ENCODE measurements around the gene RAB40B. TPM values are rescaled to one million over a fixed set of nuclear protein-coding genes. Genes with fewer than 3 reads are reported as not detected.

The RAB40B gene
- total RNA-seq, 6 experiments from 2014 or later: 3.7 to 12.5 (median 9.3) TPM

DNA sequence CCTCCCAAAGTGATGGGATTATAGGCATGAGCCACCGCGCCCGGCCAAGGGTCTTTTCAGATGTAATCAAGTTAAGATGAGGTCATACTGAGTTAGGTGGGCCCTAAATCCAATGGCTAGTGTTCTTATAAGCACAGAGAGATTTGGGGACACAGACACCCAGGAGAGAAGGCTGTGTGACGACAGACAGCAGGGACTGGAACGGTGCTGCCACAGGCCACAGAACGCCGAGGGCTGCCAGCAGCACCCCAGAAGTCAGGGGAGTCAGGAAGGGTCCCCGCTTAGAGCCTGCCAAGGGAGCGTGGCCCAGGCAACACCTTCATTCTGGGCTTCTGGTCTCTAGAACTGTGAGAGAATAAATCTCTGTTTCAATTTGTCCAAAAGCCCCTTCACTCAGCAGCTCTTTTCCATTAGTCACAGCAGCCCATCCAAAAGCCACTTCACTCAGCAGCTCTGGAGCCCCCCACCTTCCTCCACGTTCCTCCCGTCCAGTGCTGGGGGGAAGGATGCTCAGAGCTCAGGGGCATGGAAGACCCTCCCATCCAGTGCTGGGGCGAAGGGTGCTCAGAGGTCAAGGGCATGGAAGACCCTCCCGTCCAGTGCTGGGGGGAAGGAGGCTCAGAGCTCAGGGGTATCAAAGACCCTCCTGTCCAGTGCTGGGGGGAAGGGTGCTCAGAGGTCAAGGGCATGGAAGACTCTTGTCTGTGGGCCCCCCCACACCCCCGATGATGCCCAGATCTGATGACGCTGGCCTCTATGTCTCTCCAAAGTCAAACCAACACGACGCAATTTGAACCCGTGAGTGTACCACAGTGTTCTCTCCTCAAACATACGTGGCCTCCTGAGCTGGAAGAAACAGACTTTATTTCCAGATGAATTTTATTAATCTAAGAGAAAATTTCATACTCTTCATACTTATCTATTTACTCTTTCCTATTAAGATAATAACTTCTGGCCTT, 11.9 kb downstream of the RAB40B start:
- no peaks in the 10 kb centered on the region for H3K27me3 ChIP-seq
- intact Hi-C loops (cut with DNase I): no loop called here
- H3K4me3 ChIP-seq: no peak overlapping the region
- TF ChIP-seq, protein P1, sequence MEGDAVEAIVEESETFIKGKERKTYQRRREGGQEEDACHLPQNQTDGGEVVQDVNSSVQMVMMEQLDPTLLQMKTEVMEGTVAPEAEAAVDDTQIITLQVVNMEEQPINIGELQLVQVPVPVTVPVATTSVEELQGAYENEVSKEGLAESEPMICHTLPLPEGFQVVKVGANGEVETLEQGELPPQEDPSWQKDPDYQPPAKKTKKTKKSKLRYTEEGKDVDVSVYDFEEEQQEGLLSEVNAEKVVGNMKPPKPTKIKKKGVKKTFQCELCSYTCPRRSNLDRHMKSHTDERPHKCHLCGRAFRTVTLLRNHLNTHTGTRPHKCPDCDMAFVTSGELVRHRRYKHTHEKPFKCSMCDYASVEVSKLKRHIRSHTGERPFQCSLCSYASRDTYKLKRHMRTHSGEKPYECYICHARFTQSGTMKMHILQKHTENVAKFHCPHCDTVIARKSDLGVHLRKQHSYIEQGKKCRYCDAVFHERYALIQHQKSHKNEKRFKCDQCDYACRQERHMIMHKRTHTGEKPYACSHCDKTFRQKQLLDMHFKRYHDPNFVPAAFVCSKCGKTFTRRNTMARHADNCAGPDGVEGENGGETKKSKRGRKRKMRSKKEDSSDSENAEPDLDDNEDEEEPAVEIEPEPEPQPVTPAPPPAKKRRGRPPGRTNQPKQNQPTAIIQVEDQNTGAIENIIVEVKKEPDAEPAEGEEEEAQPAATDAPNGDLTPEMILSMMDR (IDR thresholded peaks at IDR 0.05): no peak
- TF ChIP-seq POLR2A (IDR thresholded peaks at IDR 0.05): no peak
- H3K9me3 ChIP-seq: no peaks in the 10 kb centered on the region
- no peak for ATAC-seq
- H3K27ac ChIP-seq: peak overlapping the region; percentile 84 to 96 (median 92)
- DNase-seq: no peak
- H3K4me1 ChIP-seq: peaks cover 0 to 23% (median 6%) of the 10 kb centered on the region in 4 donors
- 84% methylated on average over 14 of the region's 19 CpGs for WGBS (ENCODE audit: insufficient coverage, low coverage, low lambda C conversion rate, missing lambda C conversion rate)
- H3K36me3 ChIP-seq: no peaks in the 10 kb centered on the region

DNA sequence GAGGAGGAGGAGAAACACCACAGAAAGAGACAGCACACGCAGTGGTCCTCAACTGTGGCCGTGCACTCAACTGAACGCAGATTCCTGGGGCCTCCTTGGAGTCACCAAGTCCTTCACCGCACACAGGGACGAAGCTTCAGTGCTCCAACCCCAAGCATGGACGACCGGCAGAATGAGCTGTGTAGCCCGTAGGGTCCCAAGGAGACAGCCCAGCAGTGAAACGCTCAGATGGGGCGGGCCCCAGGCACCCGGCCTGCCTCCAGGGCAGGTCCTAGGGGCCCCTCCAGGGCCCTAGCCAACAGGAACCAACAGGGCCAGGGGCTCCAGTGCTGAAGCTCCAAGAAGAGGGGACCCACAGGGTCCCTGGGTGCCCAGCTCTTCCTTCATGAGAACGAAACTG, 13.2 kb downstream of the RAB40B start:
- Histone ChIP-seq H3K27me3 (no peaks in the 10 kb centered on the region), H3K4me1 (peaks cover 0 to 23% (median 6%) of the 10 kb centered on the region in 4 donors), H3K4me3 (no peak overlapping the region), H3K36me3 (no peaks in the 10 kb centered on the region), H3K27ac (peak overlapping the region in 2 of 3 donors; percentile 47 to 75), H3K9me3 (no peaks in the 10 kb centered on the region)
- 94% methylated on average over 3 of the region's 12 CpGs for WGBS (ENCODE audit: insufficient coverage, low coverage, low lambda C conversion rate, missing lambda C conversion rate)
- DNase-seq: no peak
- TF ChIP-seq, protein P1 (IDR thresholded peaks at IDR 0.05): no peak
- TF ChIP-seq POLR2A (IDR thresholded peaks at IDR 0.05): no peak
- intact Hi-C loops (cut with DNase I): no loop called here
- ATAC-seq: no peak

DNA sequence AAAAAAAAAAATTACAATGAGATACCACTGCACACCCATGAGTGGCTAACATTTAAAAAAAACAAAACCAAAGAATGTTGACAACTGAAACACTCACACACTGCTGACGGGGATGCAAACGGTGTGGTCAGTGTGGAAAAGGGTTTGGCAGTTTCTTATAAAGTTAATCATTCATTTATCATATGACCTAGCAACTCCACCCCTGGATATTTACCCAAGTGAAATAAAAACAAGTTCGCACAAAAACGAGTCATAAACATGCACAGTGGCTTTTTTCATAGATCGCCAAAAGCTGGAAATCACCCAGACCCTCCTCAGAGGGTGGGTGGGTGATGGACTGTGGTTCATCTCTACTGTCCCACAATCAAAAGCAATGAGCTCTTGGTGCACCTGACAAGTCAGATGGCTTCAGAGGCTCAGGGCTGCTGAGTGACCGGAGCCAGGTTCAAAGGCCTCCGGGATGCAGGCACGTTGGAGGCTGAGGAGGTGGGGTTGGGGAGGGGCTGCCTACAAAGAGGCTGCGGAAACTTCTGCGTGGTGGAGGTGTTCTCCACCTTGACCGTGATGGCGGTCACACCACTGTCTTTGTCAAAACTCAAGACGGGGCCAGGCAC, 14.2 kb downstream of the RAB40B start:
- peak overlapping the region; percentile 83 to 89 (median 88) for H3K27ac ChIP-seq
- ATAC-seq (peak; percentile 77 to 85 (median 83)), DNase-seq (peak; percentile 70 to 84 (median 80))
- no peaks in the 10 kb centered on the region for H3K9me3 ChIP-seq
- no peaks in the 10 kb centered on the region for H3K27me3 ChIP-seq
- peaks cover 0 to 23% (median 6%) of the 10 kb centered on the region in 4 donors for H3K4me1 ChIP-seq
- TF ChIP-seq, protein P1 (IDR thresholded peaks at IDR 0.05): no peak
- TF ChIP-seq POLR2A (IDR thresholded peaks at IDR 0.05): peak; percentile 31
- peak overlapping the region in 2 of 3 donors; percentile 6 to 20 for H3K4me3 ChIP-seq
- 35% methylated on average over 12 of the region's 13 CpGs for WGBS (ENCODE audit: insufficient coverage, low coverage, low lambda C conversion rate, missing lambda C conversion rate)
- H3K36me3 ChIP-seq: no peaks in the 10 kb centered on the region
- intact Hi-C loops (cut with DNase I): no loop called here

DNA sequence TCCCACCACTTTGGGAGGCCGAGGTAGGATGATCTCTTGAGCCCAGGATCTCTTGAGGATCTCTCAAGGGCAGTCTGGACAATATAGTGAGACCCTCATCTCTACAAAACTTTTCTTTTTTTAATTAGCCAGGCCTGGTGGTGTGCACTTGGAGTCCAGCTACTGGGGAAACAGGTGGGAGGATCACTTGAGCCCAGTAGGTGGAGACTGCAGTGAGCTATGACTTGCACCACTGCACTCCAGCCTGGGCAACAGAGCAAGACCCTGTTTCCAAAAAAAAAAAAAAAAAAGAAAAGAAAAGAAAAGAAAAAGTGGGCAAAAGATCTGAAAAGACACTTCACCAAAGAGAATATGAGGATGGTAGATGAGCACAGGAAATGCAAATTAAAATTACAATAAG, 15.0 kb downstream of the RAB40B start:
- ATAC-seq (no peak), DNase-seq (no peak)
- TF ChIP-seq, protein P1 (IDR thresholded peaks at IDR 0.05): no peak
- no peak for TF ChIP-seq POLR2A (IDR thresholded peaks at IDR 0.05)
- Histone ChIP-seq H3K27me3 (no peaks in the 10 kb centered on the region), H3K36me3 (no peaks in the 10 kb centered on the region), H3K4me3 (no peak overlapping the region), H3K27ac (peak overlapping the region; percentile 83 to 89 (median 88)), H3K9me3 (no peaks in the 10 kb centered on the region), H3K4me1 (peaks cover 0 to 23% (median 6%) of the 10 kb centered on the region in 4 donors)
- intact Hi-C loops (cut with DNase I): no loop called here
- 86% methylated on average over 1 of the region's 1 CpG for WGBS (ENCODE audit: insufficient coverage, low coverage, low lambda C conversion rate, missing lambda C conversion rate)

All from right lobe of liver (tissue), 6 donors.